Stimulated activated CD8-positive, alpha-beta memory T cell treated with anti-CD3 and anti-CD28 coated beads, Interleukin-7, amount 100 ng/mL, for 48 hours (primary cell): ENCODE measurements around the gene AATF.
"Not testable (repeated sequence)": the region's sequence is repeated elsewhere in the genome, so short reads cannot be mapped to it uniquely, and the experiment has no call there.

Source experiments
- DNase-seq, 2 donors: peaks; one replicate each; pipeline ENCODE4 v3.0.0-alpha.2; 2020; ENCODE audit warnings: low read depth in 1 of 2; ENCODE audit errors: extremely low read depth in 1 of 2

The AATF gene

DNA sequence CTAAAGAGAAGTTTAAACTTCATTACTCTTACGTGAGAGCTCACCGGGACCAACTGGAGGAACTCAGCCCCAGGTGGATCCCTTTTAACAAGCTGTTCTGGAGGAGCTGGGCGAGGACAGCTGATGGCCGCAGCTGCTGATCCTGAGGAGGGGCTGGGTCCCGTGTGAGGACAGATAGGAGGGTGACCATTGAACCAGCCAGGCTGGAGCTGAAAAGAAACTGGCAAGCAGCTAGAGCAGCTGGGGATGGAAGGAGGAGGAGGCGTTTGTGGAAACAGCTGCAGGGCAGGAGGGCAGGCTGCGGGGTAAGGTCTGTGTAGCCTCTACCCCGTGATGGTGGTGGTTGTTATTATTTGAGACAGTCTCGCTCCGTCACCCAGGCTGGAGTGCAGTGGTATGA is 119.5 kb downstream of the AATF start:
- no peak for DNase-seq

- DNase-seq, result no peak
Measured at GRCh38 chr17:37069087-37069486, 120.3 kb downstream of the AATF start.

DNA sequence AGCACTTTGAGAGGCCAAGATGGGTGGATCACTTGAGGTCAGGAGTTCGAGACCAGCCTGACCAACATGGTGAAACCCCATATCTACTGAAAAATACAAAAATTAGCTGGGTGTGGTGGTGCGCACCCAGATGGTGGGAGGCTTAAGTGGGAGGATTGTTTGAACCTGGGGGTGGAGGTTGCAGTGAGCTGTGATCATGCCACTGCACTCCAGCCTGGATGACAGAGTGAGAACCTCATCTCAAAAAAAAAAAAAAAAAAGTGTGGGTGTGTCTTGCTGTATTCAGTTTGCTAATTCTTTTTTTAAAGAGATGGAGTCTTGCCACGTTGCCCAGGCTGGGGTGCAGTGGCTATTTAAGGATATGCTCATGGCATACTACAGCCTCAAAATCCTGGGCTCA is 124.7 kb downstream of the AATF start:
- DNase-seq, result not testable (repeated sequence)

DNA sequence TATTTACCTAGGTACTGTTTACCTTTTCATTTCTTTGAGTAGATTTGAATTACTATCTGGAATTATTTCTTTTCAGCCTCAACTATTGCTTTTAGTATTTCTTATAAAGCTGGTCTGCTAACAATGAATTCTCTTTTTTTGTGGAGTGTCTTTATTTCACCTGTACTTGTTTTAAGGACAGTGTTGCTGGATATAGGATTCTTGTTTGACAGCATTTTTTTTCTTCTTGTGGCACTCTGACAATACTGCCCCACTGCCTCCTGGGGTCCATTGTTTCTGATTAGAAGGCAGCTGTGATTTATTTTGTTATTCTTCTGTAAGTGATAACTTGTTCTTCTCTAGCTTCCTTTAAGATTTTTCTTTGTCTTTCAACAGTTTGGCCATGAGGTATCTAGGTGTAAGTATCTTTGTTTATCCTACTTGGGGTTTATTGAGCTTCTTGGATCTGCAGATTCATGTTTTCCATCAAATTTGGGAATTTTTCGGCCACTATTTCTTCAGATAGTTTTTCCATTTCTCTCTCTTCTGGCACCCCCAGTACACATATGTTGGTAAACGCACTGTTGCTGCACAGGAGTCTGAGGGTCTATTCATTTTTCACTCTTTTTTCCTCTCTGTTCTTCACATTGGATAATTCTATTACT is 130.4 kb downstream of the AATF start:
- DNase-seq, result no peak

DNA sequence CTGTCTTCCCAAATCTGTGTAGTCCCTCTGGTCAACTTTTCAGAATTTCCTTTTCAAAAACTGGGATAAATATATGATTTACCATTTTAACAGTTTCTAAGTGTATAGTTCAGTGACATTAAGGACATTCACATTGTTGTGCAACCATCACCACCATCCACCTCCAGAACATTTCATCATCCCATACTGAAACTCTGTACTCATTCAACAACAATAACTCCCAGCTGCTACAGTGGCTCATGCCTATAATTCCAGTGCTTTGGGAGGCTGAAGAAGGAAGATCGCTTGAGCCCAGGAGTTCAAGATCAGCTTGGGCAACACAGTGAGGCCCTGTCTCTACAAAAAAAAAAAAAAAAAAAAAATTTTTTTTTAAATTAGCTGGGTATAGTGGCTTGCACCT is 131.0 kb downstream of the AATF start:
- no peak for DNase-seq

- no peak for DNase-seq
Measured at GRCh38 chr17:37081287-37081686, 132.5 kb downstream of the AATF start.

DNA sequence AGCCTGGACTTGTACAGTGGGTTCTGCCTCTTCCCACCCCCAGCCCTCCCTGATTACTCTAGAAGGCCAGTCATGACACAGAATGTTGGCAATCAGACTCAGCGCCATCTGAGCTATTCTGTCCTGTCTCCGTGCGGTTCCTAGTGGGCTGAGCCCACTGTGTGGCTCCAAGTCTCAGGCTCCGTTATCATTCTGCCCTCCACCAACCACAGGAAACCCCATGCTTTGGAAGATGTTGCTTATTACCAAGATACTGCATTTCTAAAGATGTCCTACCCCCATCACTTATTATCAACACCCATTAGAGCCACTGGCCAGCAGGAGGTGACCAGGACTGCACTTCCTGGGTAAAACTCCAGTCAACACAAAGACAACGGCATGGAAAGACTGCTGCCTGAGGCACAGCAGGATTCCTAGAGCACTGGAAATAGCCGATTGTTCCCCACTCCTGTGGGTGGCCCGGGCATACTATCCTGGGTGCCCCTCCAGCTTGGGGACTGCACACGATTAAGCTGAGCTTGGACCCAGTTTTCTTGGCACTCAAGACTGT is 133.6 kb downstream of the AATF start:
- DNase-seq, result no peak

- no peak for DNase-seq
Measured at GRCh38 chr17:37082985-37083384, 134.2 kb downstream of the AATF start.

GRCh38 chr17:37083456-37083855 is 134.7 kb downstream of the AATF start:
- DNase-seq, result no peak

DNA sequence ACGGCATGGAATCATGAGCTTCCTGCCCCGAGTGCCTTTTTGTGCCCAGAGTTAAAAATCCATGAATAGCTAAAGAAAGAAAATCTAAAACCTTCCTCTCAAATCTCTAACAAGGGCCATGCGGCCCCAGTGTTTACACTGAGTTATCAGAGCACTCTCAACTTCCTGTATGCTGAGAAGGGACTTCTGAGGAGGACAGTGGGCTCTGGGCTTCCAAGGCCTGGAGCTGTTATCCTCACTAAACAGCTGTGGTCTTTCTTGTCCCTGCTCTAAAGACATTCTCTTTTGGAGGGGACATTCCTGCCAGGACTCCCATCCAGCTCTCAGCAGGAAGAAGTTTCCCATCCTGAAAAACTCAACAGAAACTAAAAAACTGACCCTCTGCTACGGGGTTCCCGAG is 135.6 kb downstream of the AATF start:
- DNase-seq, result no peak

GRCh38 chr17:37086334-37086733 is 137.6 kb downstream of the AATF start:
- DNase-seq, result no peak

DNA sequence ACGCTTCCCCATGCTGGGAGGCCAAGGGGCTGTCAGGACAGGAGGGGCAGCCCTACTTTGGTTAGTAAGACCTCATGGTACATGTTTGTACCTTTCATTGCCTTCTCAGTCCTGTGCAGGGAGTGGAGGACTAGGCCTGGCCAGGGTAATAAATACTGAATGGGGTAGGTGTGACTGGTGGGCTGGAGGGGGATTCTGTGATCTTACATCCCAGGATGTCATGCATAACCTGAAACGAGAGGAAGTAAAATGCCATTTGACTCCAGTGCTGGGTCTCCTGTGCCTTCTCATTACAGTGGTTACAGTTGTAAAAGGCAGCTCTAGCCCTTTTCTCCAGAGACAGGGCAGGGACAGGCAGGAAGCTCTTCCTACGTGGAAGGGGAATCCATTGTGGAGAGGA is 138.2 kb downstream of the AATF start:
- no peak for DNase-seq

DNA sequence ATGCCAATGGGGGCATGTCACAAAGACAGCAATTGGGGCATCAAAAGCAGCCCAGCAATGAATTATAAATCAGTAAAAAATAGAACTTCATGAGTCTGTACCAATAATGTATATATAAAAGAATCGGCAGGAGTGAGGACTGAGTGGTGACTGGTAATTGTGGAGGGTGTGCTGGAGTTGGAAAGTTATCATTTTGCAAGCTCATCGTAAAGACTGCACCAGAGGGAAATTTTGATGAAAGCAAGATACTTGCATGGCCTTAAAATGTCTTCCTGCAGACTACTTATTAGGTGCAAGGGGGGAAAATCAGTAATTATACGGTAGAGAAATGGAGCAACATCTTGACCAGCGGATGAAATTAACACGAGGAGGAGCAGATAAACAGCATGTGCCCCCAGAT is 138.9 kb downstream of the AATF start:
- DNase-seq, result no peak

- no peak for DNase-seq
Measured at GRCh38 chr17:37088459-37088858, 139.7 kb downstream of the AATF start.

- no peak for DNase-seq
Measured at GRCh38 chr17:37088913-37089312, 140.2 kb downstream of the AATF start.

GRCh38 chr17:37089956-37090355 is 141.2 kb downstream of the AATF start:
- peak in 1 of 2 donors; percentile 18 for DNase-seq

DNA sequence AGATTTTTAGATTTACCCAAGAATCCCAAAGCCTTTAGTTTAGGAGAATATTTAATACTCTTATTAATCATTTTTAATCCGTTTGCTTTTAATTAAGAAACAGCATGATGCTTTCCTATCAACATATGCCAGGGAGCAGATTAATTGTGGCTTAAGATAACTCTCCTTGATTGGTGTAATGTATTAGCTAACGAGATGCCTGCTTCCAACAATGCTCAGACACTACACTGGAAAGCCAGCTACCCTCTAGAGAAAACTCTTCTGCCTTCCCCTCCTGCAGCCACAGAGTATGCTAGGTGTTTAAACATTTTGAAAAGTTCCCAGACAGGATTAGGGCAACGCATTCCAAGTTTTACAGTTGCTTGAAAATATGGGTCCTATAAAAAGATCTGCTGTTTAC is 142.2 kb downstream of the AATF start:
- DNase-seq, result no peak

- no peak for DNase-seq
Measured at GRCh38 chr17:37092071-37092470, 143.3 kb downstream of the AATF start.

GRCh38 chr17:37092701-37093100 is 143.9 kb downstream of the AATF start:
- no peak for DNase-seq

DNA sequence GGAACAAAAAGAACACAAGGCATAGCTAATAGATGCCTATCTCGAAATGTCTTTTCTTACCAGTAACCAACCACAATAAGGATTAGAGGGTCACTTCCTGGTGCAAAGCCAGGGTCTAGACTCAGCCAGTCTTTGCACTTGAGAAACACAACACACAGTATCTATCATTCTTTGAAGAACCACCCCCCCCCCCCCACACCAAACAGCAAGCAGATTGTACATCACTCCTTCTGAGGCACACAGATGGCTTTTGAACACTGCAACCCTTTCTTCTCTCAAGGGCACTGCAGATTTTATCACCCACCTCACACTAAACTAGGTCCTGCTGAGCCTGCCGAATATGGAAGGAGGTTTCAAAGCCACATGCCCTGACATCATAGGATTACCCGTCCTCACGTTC is 145.6 kb downstream of the AATF start:
- no peak for DNase-seq

GRCh38 chr17:37096071-37096470 is 147.3 kb downstream of the AATF start:
- no peak for DNase-seq

DNA sequence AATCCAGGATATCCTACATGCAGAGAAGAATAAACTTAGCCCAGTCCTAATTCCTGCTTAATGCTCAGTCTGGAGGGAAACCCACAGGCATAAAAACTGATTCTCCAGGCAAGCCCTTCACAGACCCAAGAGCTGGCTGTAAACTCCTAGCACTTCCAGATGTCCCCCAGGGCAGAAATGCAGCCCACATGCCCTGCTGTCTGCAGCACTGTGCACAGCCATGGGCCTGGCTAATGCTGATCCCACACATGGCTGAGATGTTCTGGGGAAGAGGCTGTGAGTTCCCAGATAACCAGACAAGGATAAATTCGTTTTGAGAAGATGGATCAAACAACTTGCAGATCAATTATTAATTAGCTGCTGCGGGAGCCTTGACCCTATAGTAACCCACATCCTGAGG is 148.4 kb downstream of the AATF start:
- DNase-seq, result no peak

- no peak for DNase-seq
Measured at GRCh38 chr17:37098152-37098551, 149.4 kb downstream of the AATF start.
